RWPE2 (cell line): ENCODE data around the gene DMWD.

ENCODE experiments used
- ATAC-seq: fragments of 200-7000 bp; cut with Tn5 transposase; 3 replicates; pipeline ENCODE4 v1.9.1; 2021; ENCODE audit warnings: low read depth
- DNase-seq: peaks from one replicate; pipeline ENCODE4 v3.0.0-alpha.2; 2020; ENCODE audit warnings: low spot score
- H3K27ac ChIP-seq: fragments of 450-650 bp; 2 replicates; pipeline ENCODE4 v1.5.1; 2017; ENCODE audit warnings: mild to moderate bottlenecking; ENCODE audit not compliant: poor library complexity, severe bottlenecking
- H3K27me3 ChIP-seq: fragments of 250-450 bp; sonication (Bioruptor Pico); 2 replicates; pipeline ENCODE4 v1.5.1; 2021; ENCODE audit warnings: mild to moderate bottlenecking, moderate library complexity; ENCODE audit not compliant: insufficient read depth, poor library complexity, severe bottlenecking
- H3K36me3 ChIP-seq: fragments of 250-450 bp; sonication (Bioruptor Pico); 2 replicates; pipeline ENCODE4 v1.5.1; 2020; ENCODE audit warnings: low read depth, mild to moderate bottlenecking, moderate library complexity
- H3K4me1 ChIP-seq: fragments of 250-450 bp; sonication (Bioruptor Pico); 2 replicates; pipeline ENCODE4 v1.5.1; 2021; ENCODE audit warnings: mild to moderate bottlenecking, moderate library complexity; ENCODE audit not compliant: insufficient read depth, poor library complexity, severe bottlenecking
- H3K4me3 ChIP-seq: fragments of 250-450 bp; sonication (Bioruptor Pico); 2 replicates; pipeline ENCODE4 v1.5.1; 2021; ENCODE audit warnings: mild to moderate bottlenecking, moderate library complexity; ENCODE audit not compliant: severe bottlenecking
- H3K9me3 ChIP-seq: fragments of 250-450 bp; sonication (Bioruptor Pico); 2 replicates; pipeline ENCODE4 v1.5.1; 2021; ENCODE audit warnings: mild to moderate bottlenecking, moderate library complexity; ENCODE audit not compliant: severe bottlenecking
- CTCF ChIP-seq: fragments of 450-650 bp; IDR thresholded peaks from one replicate; pipeline ENCODE4 v1.5.1; 2017; ENCODE audit warnings: mild to moderate bottlenecking, moderate library complexity; ENCODE audit not compliant: poor library complexity, severe bottlenecking

The DMWD gene

GRCh38 chr19:45763691-45764294 lies 28.9 kb downstream of the DMWD start:
- Histone ChIP-seq H3K9me3 (no peaks in the 10 kb centered on the region), H3K4me1 (no peaks in the 10 kb centered on the region), H3K4me3 (no peak overlapping the region), H3K27ac (no peak overlapping the region), H3K27me3 (no peaks in the 10 kb centered on the region), H3K36me3 (no peaks in the 10 kb centered on the region)
- DNase-seq (no peak), ATAC-seq (no peak)
- no peak for TF ChIP-seq CTCF

- no peak overlapping the region for H3K4me3 ChIP-seq
- H3K27ac ChIP-seq = no peak overlapping the region
- H3K9me3 ChIP-seq = no peaks in the 10 kb centered on the region
- TF ChIP-seq CTCF = no peak
- ATAC-seq = no peak
- no peaks in the 10 kb centered on the region for H3K4me1 ChIP-seq
- no peaks in the 10 kb centered on the region for H3K27me3 ChIP-seq
- no peak for DNase-seq
- no peaks in the 10 kb centered on the region for H3K36me3 ChIP-seq
These were observed 29.6 kb downstream of the DMWD start for GRCh38 chr19:45762870-45763631.

GRCh38 chr19:45761714-45762113 lies 30.9 kb downstream of the DMWD start:
- no peaks in the 10 kb centered on the region for H3K4me1 ChIP-seq
- H3K27ac ChIP-seq = no peak overlapping the region
- ATAC-seq (no peak), DNase-seq (no peak)
- H3K36me3 ChIP-seq = no peaks in the 10 kb centered on the region
- no peak for TF ChIP-seq CTCF
- no peaks in the 10 kb centered on the region for H3K9me3 ChIP-seq
- H3K4me3 ChIP-seq = no peak overlapping the region
- H3K27me3 ChIP-seq = no peaks in the 10 kb centered on the region

GRCh38 chr19:45758921-45759320 lies 33.7 kb downstream of the DMWD start:
- H3K27me3 ChIP-seq = no peaks in the 10 kb centered on the region

More at GRCh38 chr19:45758921-45759320, 33.7 kb downstream of the DMWD start:
- DNase-seq (no peak), ATAC-seq (no peak)
- no peaks in the 10 kb centered on the region for H3K36me3 ChIP-seq
- no peak overlapping the region for H3K4me3 ChIP-seq
- H3K9me3 ChIP-seq = no peaks in the 10 kb centered on the region
- no peak overlapping the region for H3K27ac ChIP-seq
- no peak for TF ChIP-seq CTCF
- H3K4me1 ChIP-seq = no peaks in the 10 kb centered on the region
